Stimulated activated CD4-positive, alpha-beta T cell treated with anti-CD3 and anti-CD28 coated beads, Interleukin-15, amount 100 ng/mL, for 24 hours (primary cell): Measurements from ENCODE around the gene MIGA2.

Experiments
- DNase-seq: peaks from one replicate; pipeline ENCODE4 v3.0.0-alpha.2; 2020

MIGA2 gene

GRCh38 chr9:129037767-129038098 is 1.3 kb downstream of the MIGA2 start:
- DNase-seq: no peak

GRCh38 chr9:129038109-129038852 is 1.9 kb downstream of the MIGA2 start:
- no peak for DNase-seq

GRCh38 chr9:129040113-129040643 is 3.8 kb downstream of the MIGA2 start:
- no peak for DNase-seq

GRCh38 chr9:129042016-129042415 is 5.6 kb downstream of the MIGA2 start:
- no peak for DNase-seq

- no peak for DNase-seq
These were observed 16.2 kb downstream of the MIGA2 start for GRCh38 chr9:129052592-129052991.

GRCh38 chr9:129053020-129053419 is 16.6 kb downstream of the MIGA2 start:
- no peak for DNase-seq

- DNase-seq: no peak
These were observed 17.9 kb downstream of the MIGA2 start for GRCh38 chr9:129054163-129054851.

- DNase-seq: no peak
These were observed 22.8 kb downstream of the MIGA2 start for GRCh38 chr9:129058965-129059795.

GRCh38 chr9:129059796-129060785 is 23.7 kb downstream of the MIGA2 start:
- DNase-seq: no peak

- DNase-seq: no peak
These were observed 24.6 kb downstream of the MIGA2 start for GRCh38 chr9:129060991-129061390.

GRCh38 chr9:129063061-129063460 is 26.6 kb downstream of the MIGA2 start:
- no peak for DNase-seq

- no peak for DNase-seq
These were observed 28.1 kb downstream of the MIGA2 start for GRCh38 chr9:129064499-129064908.

- no peak for DNase-seq
These were observed 31.7 kb downstream of the MIGA2 start for GRCh38 chr9:129068110-129068509.

- DNase-seq: peak; percentile 66
These were observed 32.8 kb downstream of the MIGA2 start for GRCh38 chr9:129068990-129069861.

- no peak for DNase-seq
These were observed 33.6 kb downstream of the MIGA2 start for GRCh38 chr9:129069862-129070641.

- DNase-seq: no peak
These were observed 34.5 kb downstream of the MIGA2 start for GRCh38 chr9:129070696-129071525.

- peak; percentile 14 for DNase-seq
These were observed 35.2 kb downstream of the MIGA2 start for GRCh38 chr9:129071526-129072126.

- no peak for DNase-seq
These were observed 35.7 kb downstream of the MIGA2 start for GRCh38 chr9:129072171-129072570.

GRCh38 chr9:129073404-129073803 is 37.0 kb downstream of the MIGA2 start:
- no peak for DNase-seq
